BLaER1 (cell line): ENCODE data around the gene EIF6.

Experiments
- H3K27ac ChIP-seq: shearing (Covaris generic); formaldehyde crosslinking; 2 replicates; pipeline ENCODE4 v1.8.1; 2022
- H3K27me3 ChIP-seq: shearing (Covaris generic); formaldehyde crosslinking; 2 replicates; pipeline ENCODE4 v1.8.1; 2022
- H3K36me3 ChIP-seq: shearing (Covaris generic); formaldehyde crosslinking; 2 replicates; pipeline ENCODE4 v1.8.1; 2022
- H3K4me1 ChIP-seq: shearing (Covaris generic); formaldehyde crosslinking; 2 replicates; pipeline ENCODE4 v1.8.1; 2022
- H3K4me2 ChIP-seq: shearing (Covaris generic); formaldehyde crosslinking; 2 replicates; pipeline ENCODE4 v1.8.1; 2022
- H3K4me3 ChIP-seq: shearing (Covaris generic); formaldehyde crosslinking; 2 replicates; pipeline ENCODE4 v1.8.1; 2022
- H3K9ac ChIP-seq: shearing (Covaris generic); formaldehyde crosslinking; 2 replicates; pipeline ENCODE4 v1.8.1; 2022
- H3K9me3 ChIP-seq: shearing (Covaris generic); formaldehyde crosslinking; 2 replicates; pipeline ENCODE4 v1.8.1; 2022
- H4K20me1 ChIP-seq: shearing (Covaris generic); formaldehyde crosslinking; 2 replicates; pipeline ENCODE4 v1.8.1; 2022
- Cebpa-rat ChIP-seq: shearing (Covaris generic); IDR thresholded peaks from 2 replicates; pipeline ENCODE4 v1.8.1; 2022

EIF6 gene

DNA sequence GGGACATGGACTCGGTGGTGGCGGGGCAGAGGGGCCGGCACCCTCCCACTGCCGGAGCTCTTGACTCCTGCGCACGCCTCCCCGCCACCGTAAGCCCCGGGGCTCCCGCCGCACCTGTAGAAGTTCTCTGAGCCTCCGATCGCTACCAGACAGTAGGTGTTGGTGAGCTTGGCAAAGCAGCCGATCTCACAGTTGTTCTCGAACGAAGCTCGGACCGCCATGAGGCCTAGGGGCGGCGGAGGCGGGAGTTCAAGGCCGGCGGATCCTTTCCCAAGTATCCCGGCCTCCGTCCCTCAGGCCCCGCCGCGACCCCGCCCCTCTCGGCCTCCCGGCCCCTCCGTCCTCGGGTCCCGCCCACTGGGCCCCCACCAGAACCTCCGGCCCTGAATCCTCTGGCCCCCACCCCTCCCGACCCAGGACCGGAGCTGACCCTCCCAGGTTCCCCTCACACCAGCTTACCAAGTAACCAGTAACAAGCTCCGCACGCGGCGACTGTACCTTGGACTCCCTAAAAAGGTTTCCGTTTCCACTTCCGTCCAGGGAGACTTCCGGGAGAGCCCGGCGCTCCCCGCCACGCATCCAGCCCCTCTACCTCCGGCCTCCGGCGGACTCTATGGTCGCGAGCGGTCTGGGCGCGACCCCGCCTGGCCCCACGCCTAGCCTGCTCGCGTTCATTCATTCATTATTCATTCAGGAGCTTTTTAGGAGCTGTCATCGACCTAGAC, at the start of gene EIF6:
EIF6 (minus strand) TSS at position 506 of the 725 bp plus-strand sequence; CDS start at position 221, 285 bp downstream.
- Histone ChIP-seq H3K27ac (peak within 1 kb of the TSS; percentile 86), H4K20me1 (peaks cover 32% of the 10 kb centered on the region), H3K4me2 (peak within 1 kb of the TSS; percentile 90), H3K27me3 (no peaks in the 10 kb centered on the region), H3K4me3 (peak within 1 kb of the TSS; percentile 98), H3K9me3 (no peaks in the 10 kb centered on the region), H3K9ac (peak within 1 kb of the TSS; percentile 95), H3K36me3 (peaks cover 36% of the 10 kb centered on the region), H3K4me1 (peaks cover 18% of the 10 kb centered on the region)
- no peak for TF ChIP-seq Cebpa-rat

GRCh38 chr20:35333606-35334005, 49.0 kb upstream of the EIF6 start:
- Histone ChIP-seq H3K36me3 (peaks cover 32% of the 10 kb centered on the region), H3K27me3 (no peaks in the 10 kb centered on the region), H3K9ac (no peak overlapping the region), H3K4me3 (no peak overlapping the region), H3K9me3 (no peaks in the 10 kb centered on the region), H3K27ac (no peak overlapping the region), H3K4me1 (no peaks in the 10 kb centered on the region), H3K4me2 (no peak overlapping the region), H4K20me1 (no peaks in the 10 kb centered on the region)
- no peak for TF ChIP-seq Cebpa-rat

DNA sequence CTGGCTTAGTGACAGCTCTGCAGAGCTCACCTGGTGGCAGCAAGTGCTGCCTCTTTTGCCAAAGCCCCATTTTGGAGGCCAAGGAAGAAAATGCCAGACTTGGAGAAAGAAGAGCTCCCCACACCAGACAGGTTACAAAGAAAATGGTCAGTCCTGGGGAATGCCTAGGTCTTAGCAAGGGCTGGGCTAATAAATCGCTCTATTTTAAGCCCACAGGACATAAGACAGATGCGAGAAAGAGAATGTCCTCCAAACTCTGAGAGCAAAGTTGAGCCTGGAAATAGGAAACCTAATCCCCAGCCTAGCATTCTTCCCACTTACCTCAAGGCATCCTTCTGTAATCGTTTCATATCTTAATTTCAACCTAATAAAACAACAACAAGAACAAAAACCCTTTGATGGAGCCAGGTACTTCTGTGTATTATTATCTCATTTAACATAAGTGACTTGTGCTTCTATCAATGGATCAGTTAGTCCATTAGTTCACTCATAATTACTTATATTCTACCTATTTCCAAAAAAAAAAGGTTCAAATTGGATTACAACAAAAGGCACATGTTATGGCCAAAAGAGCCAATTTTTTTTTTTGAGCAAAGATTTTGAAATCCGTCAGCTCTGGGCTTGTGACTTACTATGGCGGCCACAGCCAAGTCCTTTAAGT, 48.1 kb upstream of the EIF6 start:
- no peaks in the 10 kb centered on the region for H4K20me1 ChIP-seq
- no peaks in the 10 kb centered on the region for H3K4me1 ChIP-seq
- no peak overlapping the region for H3K9ac ChIP-seq
- TF ChIP-seq Cebpa-rat = no peak
- no peak overlapping the region for H3K4me3 ChIP-seq
- no peak overlapping the region for H3K4me2 ChIP-seq
- no peak overlapping the region for H3K27ac ChIP-seq
- H3K9me3 ChIP-seq = no peaks in the 10 kb centered on the region
- H3K36me3 ChIP-seq = peaks cover 32% of the 10 kb centered on the region
- no peaks in the 10 kb centered on the region for H3K27me3 ChIP-seq

DNA sequence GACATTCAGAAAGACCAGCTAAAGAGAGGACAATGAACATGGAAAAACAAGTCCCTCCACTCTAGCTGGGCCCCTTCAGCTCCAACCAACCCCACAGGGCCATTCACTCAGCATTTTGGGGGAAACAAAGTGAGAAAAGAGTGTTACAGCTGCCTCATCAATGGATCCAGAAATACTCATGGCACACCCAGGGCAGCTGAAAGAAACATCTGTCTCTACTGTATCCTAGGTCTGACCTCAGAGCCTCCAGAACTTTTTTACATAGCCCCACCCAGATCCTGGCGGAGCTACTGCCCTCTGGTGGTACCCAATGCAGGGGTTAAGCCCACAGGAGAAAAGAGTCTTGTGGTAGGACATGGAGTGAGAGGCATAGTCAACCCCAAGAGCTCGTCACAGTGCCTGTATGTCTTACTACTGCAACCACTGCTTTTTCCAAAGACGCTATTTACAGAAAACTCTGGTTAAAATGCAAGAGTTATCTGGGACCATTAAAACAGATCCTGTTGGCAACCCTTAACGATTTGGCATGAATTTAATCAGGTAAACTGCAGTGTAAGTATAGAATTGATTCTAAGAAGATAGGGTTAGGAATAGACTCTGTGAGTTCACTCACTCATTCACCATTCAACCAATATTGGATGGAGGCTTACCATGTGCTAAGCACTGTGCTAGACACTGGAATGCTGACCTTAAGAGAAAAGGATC, 45.0 kb upstream of the EIF6 start:
- no peak for TF ChIP-seq Cebpa-rat
- Histone ChIP-seq H3K36me3 (peaks cover 39% of the 10 kb centered on the region), H3K4me2 (no peak overlapping the region), H3K9ac (no peak overlapping the region), H3K4me3 (no peak overlapping the region), H4K20me1 (no peaks in the 10 kb centered on the region), H3K4me1 (no peaks in the 10 kb centered on the region), H3K27me3 (no peaks in the 10 kb centered on the region), H3K27ac (no peak overlapping the region), H3K9me3 (no peaks in the 10 kb centered on the region)

- H3K9ac ChIP-seq = no peak overlapping the region
- no peak overlapping the region for H3K4me3 ChIP-seq
- no peaks in the 10 kb centered on the region for H4K20me1 ChIP-seq
- TF ChIP-seq Cebpa-rat = no peak
- no peaks in the 10 kb centered on the region for H3K9me3 ChIP-seq
- no peaks in the 10 kb centered on the region for H3K27me3 ChIP-seq
- peaks cover 39% of the 10 kb centered on the region for H3K36me3 ChIP-seq
- H3K4me1 ChIP-seq = no peaks in the 10 kb centered on the region
- H3K4me2 ChIP-seq = no peak overlapping the region
- no peak overlapping the region for H3K27ac ChIP-seq
Measured at GRCh38 chr20:35328689-35329088, 44.1 kb upstream of the EIF6 start.

- H4K20me1 ChIP-seq = no peaks in the 10 kb centered on the region
- H3K4me2 ChIP-seq = no peak overlapping the region
- H3K9me3 ChIP-seq = no peaks in the 10 kb centered on the region
- no peak for TF ChIP-seq Cebpa-rat
- H3K36me3 ChIP-seq = peaks cover 39% of the 10 kb centered on the region
- H3K4me3 ChIP-seq = no peak overlapping the region
- H3K27me3 ChIP-seq = no peaks in the 10 kb centered on the region
- no peaks in the 10 kb centered on the region for H3K4me1 ChIP-seq
- H3K27ac ChIP-seq = no peak overlapping the region
- no peak overlapping the region for H3K9ac ChIP-seq
Measured at GRCh38 chr20:35328095-35328685, 43.6 kb upstream of the EIF6 start.

GRCh38 chr20:35327074-35327976, 42.8 kb upstream of the EIF6 start:
- Histone ChIP-seq H3K4me1 (no peaks in the 10 kb centered on the region), H3K4me2 (no peak overlapping the region), H3K36me3 (peaks cover 35% of the 10 kb centered on the region), H3K27me3 (no peaks in the 10 kb centered on the region), H4K20me1 (no peaks in the 10 kb centered on the region), H3K4me3 (no peak overlapping the region), H3K9ac (no peak overlapping the region), H3K9me3 (no peaks in the 10 kb centered on the region), H3K27ac (no peak overlapping the region)
- no peak for TF ChIP-seq Cebpa-rat

- peaks cover 34% of the 10 kb centered on the region for H3K36me3 ChIP-seq
- H3K4me3 ChIP-seq = no peak overlapping the region
- H4K20me1 ChIP-seq = no peaks in the 10 kb centered on the region
- TF ChIP-seq Cebpa-rat = no peak
- no peaks in the 10 kb centered on the region for H3K27me3 ChIP-seq
- H3K9ac ChIP-seq = no peak overlapping the region
- H3K4me1 ChIP-seq = no peaks in the 10 kb centered on the region
- no peak overlapping the region for H3K4me2 ChIP-seq
- H3K9me3 ChIP-seq = no peaks in the 10 kb centered on the region
- no peak overlapping the region for H3K27ac ChIP-seq
Measured at GRCh38 chr20:35326740-35327073, 42.1 kb upstream of the EIF6 start.

- Histone ChIP-seq H3K9me3 (no peaks in the 10 kb centered on the region), H3K4me1 (no peaks in the 10 kb centered on the region), H3K4me2 (no peak overlapping the region), H3K27me3 (no peaks in the 10 kb centered on the region), H4K20me1 (no peaks in the 10 kb centered on the region), H3K9ac (no peak overlapping the region), H3K4me3 (no peak overlapping the region), H3K36me3 (peaks cover 35% of the 10 kb centered on the region), H3K27ac (no peak overlapping the region)
- no peak for TF ChIP-seq Cebpa-rat
Measured at GRCh38 chr20:35326021-35326739, 41.6 kb upstream of the EIF6 start.
